ENCODE measurements around the gene SS18L1.

DNA sequence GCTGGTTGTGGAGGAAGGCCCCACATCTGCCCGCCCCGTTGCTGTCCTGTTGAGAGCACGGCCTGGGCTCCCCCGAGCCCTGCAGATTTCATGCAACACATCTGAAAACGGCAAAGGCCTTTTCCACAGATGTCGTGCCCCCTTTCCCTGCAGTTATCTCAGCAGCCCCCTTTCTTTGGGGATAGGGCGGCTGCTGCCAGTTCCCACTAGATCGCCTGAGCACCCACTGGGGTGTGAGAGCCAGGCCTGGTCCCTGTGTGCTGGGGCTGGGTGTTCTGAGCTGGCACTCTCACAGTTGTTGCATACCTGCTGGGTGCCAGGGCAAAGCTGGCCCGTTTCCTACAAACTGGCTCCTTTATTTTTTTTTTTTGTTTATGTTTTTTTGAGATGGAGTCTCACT, 27.0 kb downstream of the SS18L1 start:
- TF ChIP-seq, protein P1, sequence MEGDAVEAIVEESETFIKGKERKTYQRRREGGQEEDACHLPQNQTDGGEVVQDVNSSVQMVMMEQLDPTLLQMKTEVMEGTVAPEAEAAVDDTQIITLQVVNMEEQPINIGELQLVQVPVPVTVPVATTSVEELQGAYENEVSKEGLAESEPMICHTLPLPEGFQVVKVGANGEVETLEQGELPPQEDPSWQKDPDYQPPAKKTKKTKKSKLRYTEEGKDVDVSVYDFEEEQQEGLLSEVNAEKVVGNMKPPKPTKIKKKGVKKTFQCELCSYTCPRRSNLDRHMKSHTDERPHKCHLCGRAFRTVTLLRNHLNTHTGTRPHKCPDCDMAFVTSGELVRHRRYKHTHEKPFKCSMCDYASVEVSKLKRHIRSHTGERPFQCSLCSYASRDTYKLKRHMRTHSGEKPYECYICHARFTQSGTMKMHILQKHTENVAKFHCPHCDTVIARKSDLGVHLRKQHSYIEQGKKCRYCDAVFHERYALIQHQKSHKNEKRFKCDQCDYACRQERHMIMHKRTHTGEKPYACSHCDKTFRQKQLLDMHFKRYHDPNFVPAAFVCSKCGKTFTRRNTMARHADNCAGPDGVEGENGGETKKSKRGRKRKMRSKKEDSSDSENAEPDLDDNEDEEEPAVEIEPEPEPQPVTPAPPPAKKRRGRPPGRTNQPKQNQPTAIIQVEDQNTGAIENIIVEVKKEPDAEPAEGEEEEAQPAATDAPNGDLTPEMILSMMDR (IDR thresholded peaks at IDR 0.05), result no peak
- TF ChIP-seq POLR2A (IDR thresholded peaks at IDR 0.05), result no peak

Measured in testis (tissue), 2 donors.